ENCODE measurements around the gene POF1B. TPM values are rescaled to one million over a fixed set of nuclear protein-coding genes. Genes with fewer than 3 reads are reported as not detected.

Gene POF1B
- total and polyA plus RNA-seq, 2 donors (not counting 3 experiments of a cell fraction or from before 2014, with no cell fraction given) = 0.20 TPM; not detected in 1

- no peaks in the 10 kb centered on the region for H3K27me3 ChIP-seq (ENCODE audit: control insufficient read depth in 2 of 2, insufficient read depth in 2 of 2, low read length in 2 of 2)
- CTCF ChIA-PET = no interaction called here
- intact Hi-C loops (cut with micrococcal nuclease) = no loop called here
- no peaks in the 10 kb centered on the region for H3K79me2 ChIP-seq (ENCODE audit: control insufficient read depth, insufficient read depth, low read length)
- no peak for DNase-seq (ENCODE audit: low read depth, low spot score)
- TF ChIP-seq GATA2 (IDR thresholded peaks at IDR 0.05; ENCODE audit: insufficient read depth, insufficient read length, low read depth, low read length) (no peak), MYC (IDR thresholded peaks at IDR 0.05; ENCODE audit: low read depth, low read length) (no peak), POLR2AphosphoS5 (IDR thresholded peaks at IDR 0.05; ENCODE audit: insufficient read depth, low read depth, low read length) (no peak), FOS (IDR thresholded peaks at IDR 0.05; ENCODE audit: borderline replicate concordance, insufficient read depth, low read length) (no peak), EZH2 (IDR thresholded peaks at IDR 0.05; ENCODE audit: borderline replicate concordance, low read depth, low read length, severe bottlenecking) (no peak), JUN (IDR thresholded peaks at IDR 0.05; ENCODE audit: borderline replicate concordance, insufficient read depth, insufficient read length, low read depth) (no peak), POLR2A (IDR thresholded peaks at IDR 0.05; ENCODE audit: low read depth, low read length) (no peak)
- TF ChIP-seq, protein P1, sequence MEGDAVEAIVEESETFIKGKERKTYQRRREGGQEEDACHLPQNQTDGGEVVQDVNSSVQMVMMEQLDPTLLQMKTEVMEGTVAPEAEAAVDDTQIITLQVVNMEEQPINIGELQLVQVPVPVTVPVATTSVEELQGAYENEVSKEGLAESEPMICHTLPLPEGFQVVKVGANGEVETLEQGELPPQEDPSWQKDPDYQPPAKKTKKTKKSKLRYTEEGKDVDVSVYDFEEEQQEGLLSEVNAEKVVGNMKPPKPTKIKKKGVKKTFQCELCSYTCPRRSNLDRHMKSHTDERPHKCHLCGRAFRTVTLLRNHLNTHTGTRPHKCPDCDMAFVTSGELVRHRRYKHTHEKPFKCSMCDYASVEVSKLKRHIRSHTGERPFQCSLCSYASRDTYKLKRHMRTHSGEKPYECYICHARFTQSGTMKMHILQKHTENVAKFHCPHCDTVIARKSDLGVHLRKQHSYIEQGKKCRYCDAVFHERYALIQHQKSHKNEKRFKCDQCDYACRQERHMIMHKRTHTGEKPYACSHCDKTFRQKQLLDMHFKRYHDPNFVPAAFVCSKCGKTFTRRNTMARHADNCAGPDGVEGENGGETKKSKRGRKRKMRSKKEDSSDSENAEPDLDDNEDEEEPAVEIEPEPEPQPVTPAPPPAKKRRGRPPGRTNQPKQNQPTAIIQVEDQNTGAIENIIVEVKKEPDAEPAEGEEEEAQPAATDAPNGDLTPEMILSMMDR (IDR thresholded peaks at IDR 0.05; ENCODE audit: extremely low read depth in 1 of 2, insufficient read depth in 1 of 2, low read depth in 1 of 2, low read length in 2 of 2) = no peak
- TF ChIP-seq, protein P2, sequence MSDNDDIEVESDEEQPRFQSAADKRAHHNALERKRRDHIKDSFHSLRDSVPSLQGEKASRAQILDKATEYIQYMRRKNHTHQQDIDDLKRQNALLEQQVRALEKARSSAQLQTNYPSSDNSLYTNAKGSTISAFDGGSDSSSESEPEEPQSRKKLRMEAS (IDR thresholded peaks at IDR 0.05; ENCODE audit: insufficient read depth, insufficient read length) = no peak
- no peaks in the 10 kb centered on the region for H3K36me3 ChIP-seq (ENCODE audit: control insufficient read depth in 2 of 2, extremely low read depth in 1 of 2, insufficient read depth in 2 of 2, low read length in 2 of 2)
- FAIRE-seq = no peak
- BruUV-seq (replicated peaks) = no TSS peak
- no peak overlapping the region for H3K4me2 ChIP-seq (ENCODE audit: insufficient read depth, low read length)
- H4K20me1 ChIP-seq (replicated peaks; ENCODE audit: control insufficient read depth, extremely low read depth, insufficient read depth, low read length) = no peaks in the 10 kb centered on the region
- H3K9me1 ChIP-seq (replicated peaks; ENCODE audit: control insufficient read depth, extremely low read depth, insufficient read depth, low read length) = no peaks in the 10 kb centered on the region
- H3K9me3 ChIP-seq (replicated peaks; ENCODE audit: control insufficient read depth, insufficient read depth, low read length) = no peaks in the 10 kb centered on the region
- POLR2A ChIA-PET = no interaction called here
- dilution Hi-C loops (cut with MboI; ENCODE audit: extremely low pct_ligation_motif_present, low sequenced_read_pairs) = no loop called here
- no peak overlapping the region for H3K9ac ChIP-seq (replicated peaks; ENCODE audit: extremely low read depth, insufficient read depth, low read length)
- no peaks in the 10 kb centered on the region for H3K4me1 ChIP-seq (ENCODE audit: control insufficient read depth, extremely low read depth, insufficient read depth, low read length)
- H3K4me3 ChIP-seq (replicated peaks in 1 of 3; ENCODE audit: insufficient read depth in 1 of 3, low read depth in 1 of 3, low read length in 3 of 3) = no peak overlapping the region
- H3K27ac ChIP-seq (ENCODE audit: insufficient read depth, low read depth, low read length) = no peak overlapping the region
- H2AFZ ChIP-seq (ENCODE audit: low read depth, low read length) = no peak overlapping the region
Measured at GRCh38 chrX:85303544-85303943, 75.9 kb downstream of the POF1B start.

All from endothelial cell of umbilical vein (primary cell).